ENCODE measurements around the gene DYNLL1.

- TF ChIP-seq CTCF (IDR thresholded peaks at IDR 0.05), result no peak
- no peak for TF ChIP-seq POLR2A (IDR thresholded peaks at IDR 0.05)
- TF ChIP-seq EP300 (IDR thresholded peaks at IDR 0.05), result no peak
- TF ChIP-seq POLR2AphosphoS5 (IDR thresholded peaks at IDR 0.05), result no peak
These were observed 26.7 kb downstream of the DYNLL1 start for GRCh38 chr12:120522568-120522967.

Data from gastroesophageal sphincter (tissue), 3 donors.